HepG2 (cell line): ENCODE results near the gene SMIM14.

Source experiments
- HCFC1 ChIP-seq: fragments of 150-350 bp; IDR thresholded peaks from 2 replicates; pipeline ENCODE4 v1.6.1; 2014; ENCODE audit warnings: low read depth, low read length
- JUN ChIP-seq: sonication (generic); formaldehyde crosslinking; IDR thresholded peaks from 2 replicates; pipeline ENCODE4 v1.4.0; 2020; ENCODE audit warnings: mild to moderate bottlenecking, missing genetic modification reagents
- POLR2A ChIP-seq, 2 experiments: IDR thresholded peaks; 2 replicates each; pipeline ENCODE4 v1.6.1; 2011; ENCODE audit warnings: low read depth in 2 of 2, low read length in 2 of 2, mild to moderate bottlenecking in 1 of 2, moderate library complexity in 1 of 2; ENCODE audit not compliant: insufficient read depth in 1 of 2
- POLR2AphosphoS5 ChIP-seq: IDR thresholded peaks from 2 replicates; pipeline ENCODE4 v1.6.1; 2012; ENCODE audit warnings: low read depth, low read length
- SIN3A ChIP-seq: IDR thresholded peaks from 2 replicates; pipeline ENCODE4 v1.6.1; 2011; ENCODE audit warnings: low read depth, mild to moderate bottlenecking, control low read depth, low read length, borderline replicate concordance
- TCF7 ChIP-seq: sonication (generic); IDR thresholded peaks from 2 replicates; pipeline ENCODE4 v1.6.1; 2016; ENCODE audit warnings: antibody characterized with exemption, low read depth
- U2AF1 ChIP-seq: fragments of 200-400 bp; formaldehyde crosslinking; optimal IDR thresholded peaks from 2 replicates; pipeline ENCODE3; 2017; ENCODE audit warnings: mild to moderate bottlenecking, low read depth, low read length
- ZNF644 ChIP-seq: IDR thresholded peaks from 2 replicates; pipeline ENCODE4 v1.6.1; 2016; ENCODE audit warnings: low read depth
- TF ChIP-seq, protein P1 (sequence below): sonication (generic); formaldehyde crosslinking; IDR thresholded peaks from 2 replicates; pipeline ENCODE4 v1.4.0; 2020; ENCODE audit warnings: missing genetic modification reagents
- TF ChIP-seq, protein P2 (sequence below): sonication (generic); formaldehyde crosslinking; IDR thresholded peaks from 2 replicates; pipeline ENCODE4 v1.5.0; 2020; ENCODE audit warnings: mild to moderate bottlenecking, missing genetic modification reagents, moderate library complexity
- TF ChIP-seq, protein P3 (sequence below): sonication (generic); formaldehyde crosslinking; IDR thresholded peaks from 2 replicates; pipeline ENCODE4 v1.5.1; 2020; ENCODE audit warnings: missing genetic modification reagents, mild to moderate bottlenecking, borderline replicate concordance

GRCh38 chr4:39655211-39655610 is 16.5 kb upstream of the SMIM14 start:
- TF ChIP-seq JUN (CRISPR knock-in tag) = no peak
- TF ChIP-seq, protein P1, sequence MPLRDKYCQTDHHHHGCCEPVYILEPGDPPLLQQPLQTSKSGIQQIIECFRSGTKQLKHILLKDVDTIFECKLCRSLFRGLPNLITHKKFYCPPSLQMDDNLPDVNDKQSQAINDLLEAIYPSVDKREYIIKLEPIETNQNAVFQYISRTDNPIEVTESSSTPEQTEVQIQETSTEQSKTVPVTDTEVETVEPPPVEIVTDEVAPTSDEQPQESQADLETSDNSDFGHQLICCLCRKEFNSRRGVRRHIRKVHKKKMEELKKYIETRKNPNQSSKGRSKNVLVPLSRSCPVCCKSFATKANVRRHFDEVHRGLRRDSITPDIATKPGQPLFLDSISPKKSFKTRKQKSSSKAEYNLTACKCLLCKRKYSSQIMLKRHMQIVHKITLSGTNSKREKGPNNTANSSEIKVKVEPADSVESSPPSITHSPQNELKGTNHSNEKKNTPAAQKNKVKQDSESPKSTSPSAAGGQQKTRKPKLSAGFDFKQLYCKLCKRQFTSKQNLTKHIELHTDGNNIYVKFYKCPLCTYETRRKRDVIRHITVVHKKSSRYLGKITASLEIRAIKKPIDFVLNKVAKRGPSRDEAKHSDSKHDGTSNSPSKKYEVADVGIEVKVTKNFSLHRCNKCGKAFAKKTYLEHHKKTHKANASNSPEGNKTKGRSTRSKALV = no peak
- TF ChIP-seq ZNF644 (CRISPR knock-in tag) = no peak
- no peak for TF ChIP-seq U2AF1
- TF ChIP-seq, protein P2, sequence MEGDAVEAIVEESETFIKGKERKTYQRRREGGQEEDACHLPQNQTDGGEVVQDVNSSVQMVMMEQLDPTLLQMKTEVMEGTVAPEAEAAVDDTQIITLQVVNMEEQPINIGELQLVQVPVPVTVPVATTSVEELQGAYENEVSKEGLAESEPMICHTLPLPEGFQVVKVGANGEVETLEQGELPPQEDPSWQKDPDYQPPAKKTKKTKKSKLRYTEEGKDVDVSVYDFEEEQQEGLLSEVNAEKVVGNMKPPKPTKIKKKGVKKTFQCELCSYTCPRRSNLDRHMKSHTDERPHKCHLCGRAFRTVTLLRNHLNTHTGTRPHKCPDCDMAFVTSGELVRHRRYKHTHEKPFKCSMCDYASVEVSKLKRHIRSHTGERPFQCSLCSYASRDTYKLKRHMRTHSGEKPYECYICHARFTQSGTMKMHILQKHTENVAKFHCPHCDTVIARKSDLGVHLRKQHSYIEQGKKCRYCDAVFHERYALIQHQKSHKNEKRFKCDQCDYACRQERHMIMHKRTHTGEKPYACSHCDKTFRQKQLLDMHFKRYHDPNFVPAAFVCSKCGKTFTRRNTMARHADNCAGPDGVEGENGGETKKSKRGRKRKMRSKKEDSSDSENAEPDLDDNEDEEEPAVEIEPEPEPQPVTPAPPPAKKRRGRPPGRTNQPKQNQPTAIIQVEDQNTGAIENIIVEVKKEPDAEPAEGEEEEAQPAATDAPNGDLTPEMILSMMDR = no peak
- TF ChIP-seq, protein P3, sequence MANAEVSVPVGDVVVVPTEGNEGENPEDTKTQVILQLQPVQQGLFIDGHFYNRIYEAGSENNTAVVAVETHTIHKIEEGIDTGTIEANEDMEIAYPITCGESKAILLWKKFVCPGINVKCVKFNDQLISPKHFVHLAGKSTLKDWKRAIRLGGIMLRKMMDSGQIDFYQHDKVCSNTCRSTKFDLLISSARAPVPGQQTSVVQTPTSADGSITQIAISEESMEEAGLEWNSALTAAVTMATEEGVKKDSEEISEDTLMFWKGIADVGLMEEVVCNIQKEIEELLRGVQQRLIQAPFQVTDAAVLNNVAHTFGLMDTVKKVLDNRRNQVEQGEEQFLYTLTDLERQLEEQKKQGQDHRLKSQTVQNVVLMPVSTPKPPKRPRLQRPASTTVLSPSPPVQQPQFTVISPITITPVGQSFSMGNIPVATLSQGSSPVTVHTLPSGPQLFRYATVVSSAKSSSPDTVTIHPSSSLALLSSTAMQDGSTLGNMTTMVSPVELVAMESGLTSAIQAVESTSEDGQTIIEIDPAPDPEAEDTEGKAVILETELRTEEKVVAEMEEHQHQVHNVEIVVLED (CRISPR knock-in tag) = no peak
- no peak for TF ChIP-seq HCFC1
- TF ChIP-seq POLR2AphosphoS5 = no peak
- TF ChIP-seq POLR2A (IDR thresholded peaks at IDR 0.05; ENCODE audit: insufficient read depth in 1 of 2, low read depth in 2 of 2, low read length in 2 of 2) = no peak
- no peak for TF ChIP-seq TCF7
- no peak for TF ChIP-seq SIN3A
